HG02885 (cell line): ENCODE measurements around the gene SERPINH1.
"Not testable (repeated sequence)": the region's sequence is repeated elsewhere in the genome, so short reads cannot be mapped to it uniquely, and the experiment has no call there.

Experiments used
- ATAC-seq: cut with Tn5 transposase; IDR thresholded peaks from one replicate; pipeline ENCODE4 v1.9.1; 2021; ENCODE audit warnings: mild to moderate bottlenecking; ENCODE audit not compliant: unreplicated experiment, poor library complexity

The SERPINH1 gene

DNA sequence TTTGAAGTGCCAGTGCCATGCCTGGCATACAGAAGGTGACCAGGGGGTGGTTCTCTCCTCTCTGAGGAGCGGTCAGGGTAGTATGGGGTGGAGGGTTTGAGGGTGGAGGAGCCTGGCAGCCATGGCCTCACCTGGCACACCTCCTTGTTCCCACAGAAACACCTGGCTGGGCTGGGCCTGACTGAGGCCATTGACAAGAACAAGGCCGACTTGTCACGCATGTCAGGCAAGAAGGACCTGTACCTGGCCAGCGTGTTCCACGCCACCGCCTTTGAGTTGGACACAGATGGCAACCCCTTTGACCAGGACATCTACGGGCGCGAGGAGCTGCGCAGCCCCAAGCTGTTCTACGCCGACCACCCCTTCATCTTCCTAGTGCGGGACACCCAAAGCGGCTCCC lies 9.6 kb downstream of the SERPINH1 start:
- ATAC-seq = no peak

DNA sequence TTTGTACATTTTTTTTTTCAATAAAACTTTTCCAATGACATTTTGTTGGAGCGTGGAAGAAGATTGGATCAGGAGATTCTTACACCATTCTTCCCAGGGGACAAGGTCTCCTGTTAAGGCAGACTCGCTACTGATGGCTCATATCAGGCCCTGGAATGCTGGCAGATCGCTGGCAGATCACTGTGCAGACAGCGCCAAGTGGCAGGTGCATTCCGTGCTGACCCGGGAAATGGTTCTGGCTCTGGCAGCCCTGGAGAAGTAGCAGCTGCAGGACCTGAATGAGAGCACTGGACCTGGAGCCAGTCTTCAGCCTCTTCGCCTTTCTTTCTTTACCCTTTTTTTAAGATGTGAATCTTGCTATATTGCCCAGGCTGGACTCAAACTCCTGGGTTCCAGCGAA lies 10.7 kb downstream of the SERPINH1 start:
- ATAC-seq = no peak

DNA sequence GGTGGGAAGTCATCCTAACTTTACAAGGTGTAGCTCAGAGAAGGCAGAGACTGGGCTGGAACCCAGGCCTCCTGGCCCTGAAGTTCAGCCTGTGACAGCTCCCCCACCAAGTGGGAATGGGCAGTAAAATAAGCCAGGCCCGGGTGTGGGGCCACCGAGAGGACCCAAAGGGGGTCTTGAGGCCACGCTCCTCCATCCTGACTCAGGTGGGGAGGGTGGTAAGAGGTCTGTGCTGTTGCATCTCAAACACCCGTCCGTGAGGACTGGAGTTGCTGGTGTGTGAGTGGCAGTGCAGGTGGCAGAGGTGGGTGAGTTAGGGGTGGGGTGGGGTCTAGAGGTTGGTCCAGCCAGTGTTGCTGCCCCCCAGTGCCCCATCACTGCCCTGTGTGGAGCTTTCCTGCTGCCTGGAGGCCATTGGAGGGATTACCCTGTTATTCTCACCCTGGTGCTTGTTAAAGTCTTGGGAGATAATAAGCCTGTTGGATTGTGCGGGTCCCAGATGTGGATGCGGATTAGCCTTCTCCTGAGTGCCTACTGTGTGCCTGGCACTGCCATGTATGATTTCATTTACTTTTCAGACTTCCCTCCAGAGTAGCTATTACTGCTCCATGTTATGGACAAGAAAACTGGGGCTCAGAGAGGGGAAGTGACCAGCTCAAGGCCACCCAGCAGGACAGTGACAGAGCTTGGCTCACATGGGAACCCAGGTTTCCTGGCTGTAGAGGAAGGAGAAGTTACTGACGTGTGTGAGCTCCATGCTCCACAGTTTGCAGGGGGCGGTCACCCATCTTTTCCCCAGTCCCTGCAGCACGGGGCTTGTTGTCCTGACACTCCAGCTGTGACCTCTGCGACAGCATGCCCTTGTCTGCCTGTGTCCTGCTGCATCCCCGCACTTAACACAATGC lies 12.9 kb downstream of the SERPINH1 start:
- ATAC-seq = no peak

DNA sequence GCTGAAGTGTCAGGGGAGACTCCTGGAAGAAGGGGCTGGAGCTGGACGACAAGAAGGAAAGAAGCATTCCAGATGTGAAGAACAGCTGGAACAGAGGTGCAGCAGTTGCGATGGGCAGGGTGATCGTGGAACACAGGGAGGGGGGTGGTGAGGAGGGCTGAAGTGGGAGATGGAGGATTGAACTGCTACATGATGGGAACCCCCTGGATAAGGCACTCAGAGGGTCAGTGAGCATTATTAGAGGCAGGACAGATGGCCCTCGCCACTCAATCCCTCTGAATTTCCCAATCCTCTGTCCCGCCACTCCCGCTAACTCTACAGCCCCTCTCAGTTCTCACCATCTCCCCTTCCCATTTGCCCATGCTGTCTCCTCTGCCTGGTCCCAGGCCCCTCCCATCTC lies 14.0 kb downstream of the SERPINH1 start:
- ATAC-seq = no peak

DNA sequence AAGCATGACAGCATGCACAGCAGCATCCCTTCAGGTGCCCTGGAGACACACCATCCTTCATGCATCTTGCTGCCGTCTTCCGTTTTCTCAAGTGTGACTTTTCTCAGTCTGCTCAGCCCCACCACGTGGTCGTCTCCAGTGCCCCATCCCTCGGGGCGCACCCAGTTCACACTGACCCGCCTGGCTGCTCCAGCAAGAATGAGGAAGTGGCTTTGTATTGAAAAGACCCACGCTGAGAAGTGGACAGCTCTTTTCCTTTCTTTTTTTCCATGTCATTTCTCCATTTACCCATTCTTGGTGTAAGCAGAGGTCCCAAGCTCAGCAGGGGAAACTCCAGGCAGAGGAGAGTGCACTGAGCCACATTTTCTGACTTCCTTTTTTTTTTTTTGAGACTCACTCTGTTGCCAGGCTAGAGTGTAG lies 14.5 kb downstream of the SERPINH1 start:
- peak; percentile 43 for ATAC-seq

DNA sequence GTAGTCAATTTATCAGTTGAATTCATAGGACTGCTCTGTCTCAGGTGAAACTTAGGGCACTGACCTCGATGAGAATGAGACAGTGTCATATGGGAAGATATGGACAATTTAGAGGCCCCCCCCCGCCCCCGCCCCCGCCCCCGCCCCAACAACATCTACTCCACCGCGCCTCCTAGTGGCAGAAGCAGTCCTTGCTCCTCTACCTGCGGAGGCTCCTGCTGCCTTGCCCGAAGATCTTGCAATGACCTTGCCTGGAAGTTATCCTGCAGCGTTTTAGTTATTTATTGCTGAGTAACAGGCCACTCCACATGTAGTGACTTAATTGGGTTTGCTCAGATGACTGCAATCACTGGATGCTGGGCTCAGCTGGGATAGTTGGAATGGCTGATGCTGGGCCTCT lies 15.2 kb downstream of the SERPINH1 start:
- no peak for ATAC-seq

DNA sequence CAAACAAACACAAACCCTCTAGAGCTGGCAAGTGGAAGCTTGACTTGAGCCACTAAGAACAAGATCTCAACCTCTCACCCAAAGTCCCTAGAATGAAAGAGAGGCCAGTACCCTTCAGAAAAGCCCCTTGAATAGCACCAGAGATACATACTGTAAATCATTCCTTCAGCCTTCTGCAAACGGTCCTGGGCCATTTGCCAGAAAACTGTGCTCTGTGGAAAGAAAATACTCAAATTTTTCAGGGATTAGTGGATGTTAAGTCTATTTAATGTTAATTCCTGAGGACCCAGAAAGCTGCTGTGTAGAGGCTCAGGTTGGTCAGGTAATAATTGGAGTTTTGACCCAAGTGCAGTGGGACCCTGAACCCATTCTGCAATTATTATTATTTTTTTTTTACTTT lies 16.9 kb downstream of the SERPINH1 start:
- no peak for ATAC-seq

DNA sequence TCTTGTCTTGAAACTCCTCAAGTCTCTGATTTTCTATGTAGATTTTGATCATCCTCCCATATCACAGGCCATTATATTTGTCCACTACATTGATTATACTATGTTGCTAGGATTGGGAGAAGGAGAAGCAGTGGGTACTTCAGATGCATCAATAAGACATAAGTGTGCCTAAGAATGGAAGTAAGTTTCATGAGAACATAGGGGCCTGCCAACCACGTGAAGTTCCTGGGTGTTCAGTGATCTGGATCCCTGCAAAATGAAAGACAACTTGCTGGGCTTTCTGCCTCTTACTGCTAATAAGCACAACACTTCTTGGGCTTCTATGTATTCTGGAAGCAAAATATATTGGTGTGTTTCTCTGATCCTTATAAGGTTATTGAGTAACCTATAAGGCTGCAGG lies 17.8 kb downstream of the SERPINH1 start:
- ATAC-seq = no peak

DNA sequence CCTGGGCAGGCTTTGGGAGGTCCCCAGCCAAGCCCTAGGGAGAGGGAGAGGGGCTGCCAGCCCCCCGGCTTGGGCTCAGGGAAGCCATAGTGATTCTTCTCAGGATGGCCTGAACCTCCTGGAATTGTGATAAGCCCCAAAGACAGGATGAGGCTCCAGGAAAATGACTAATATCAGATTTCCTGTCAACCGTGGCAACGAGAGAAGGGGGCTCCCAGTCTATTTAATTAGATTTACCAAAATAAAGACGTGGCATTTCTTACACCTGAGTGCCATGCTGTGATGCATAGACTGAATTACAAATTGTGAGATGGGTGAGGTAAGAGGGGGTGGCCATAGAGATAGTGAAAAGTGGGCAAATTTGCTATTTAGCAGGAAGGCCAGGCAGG lies 20.4 kb downstream of the SERPINH1 start:
- no peak for ATAC-seq

DNA sequence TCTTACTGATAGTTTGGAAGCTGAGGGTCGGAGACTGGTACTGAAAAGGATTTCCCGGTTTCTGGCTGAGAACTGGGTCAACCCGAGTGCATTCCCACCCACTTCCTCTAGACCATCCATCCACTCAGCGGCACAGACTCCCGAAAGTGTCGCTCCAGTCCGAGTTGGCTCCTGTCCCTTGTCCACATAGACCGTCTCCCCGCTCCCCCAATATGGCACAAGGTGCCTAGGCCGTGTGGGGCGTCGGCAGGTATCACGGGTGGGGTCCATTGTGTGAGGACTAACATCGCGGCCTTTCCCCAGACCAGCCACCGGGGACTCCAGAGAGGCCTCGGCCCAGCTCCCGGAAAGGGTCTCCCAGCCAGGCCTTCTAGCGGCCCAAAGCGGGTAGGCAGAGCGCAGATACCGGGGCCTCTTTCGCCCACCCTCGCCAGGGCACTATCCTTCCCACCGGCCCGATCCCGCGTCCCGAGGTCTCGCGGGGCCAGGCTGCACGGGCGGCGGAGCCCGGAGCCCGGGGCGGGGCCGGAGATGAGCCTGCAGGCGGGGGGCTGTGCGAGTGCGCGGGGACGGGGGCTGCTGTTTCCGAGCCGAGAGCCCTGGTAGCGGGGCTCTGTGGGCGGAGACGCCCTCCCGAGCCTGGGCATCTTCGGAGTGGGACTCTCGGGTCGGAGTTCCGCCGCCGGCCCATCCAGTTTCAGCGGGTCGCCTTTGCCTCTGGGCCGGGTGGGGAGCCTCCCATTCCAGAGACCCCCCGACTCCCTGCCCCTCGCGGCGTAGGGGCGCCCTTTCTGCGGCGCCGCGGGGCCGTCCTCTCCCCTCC lies 21.1 kb downstream of the SERPINH1 start:
- peak; percentile 90 for ATAC-seq

DNA sequence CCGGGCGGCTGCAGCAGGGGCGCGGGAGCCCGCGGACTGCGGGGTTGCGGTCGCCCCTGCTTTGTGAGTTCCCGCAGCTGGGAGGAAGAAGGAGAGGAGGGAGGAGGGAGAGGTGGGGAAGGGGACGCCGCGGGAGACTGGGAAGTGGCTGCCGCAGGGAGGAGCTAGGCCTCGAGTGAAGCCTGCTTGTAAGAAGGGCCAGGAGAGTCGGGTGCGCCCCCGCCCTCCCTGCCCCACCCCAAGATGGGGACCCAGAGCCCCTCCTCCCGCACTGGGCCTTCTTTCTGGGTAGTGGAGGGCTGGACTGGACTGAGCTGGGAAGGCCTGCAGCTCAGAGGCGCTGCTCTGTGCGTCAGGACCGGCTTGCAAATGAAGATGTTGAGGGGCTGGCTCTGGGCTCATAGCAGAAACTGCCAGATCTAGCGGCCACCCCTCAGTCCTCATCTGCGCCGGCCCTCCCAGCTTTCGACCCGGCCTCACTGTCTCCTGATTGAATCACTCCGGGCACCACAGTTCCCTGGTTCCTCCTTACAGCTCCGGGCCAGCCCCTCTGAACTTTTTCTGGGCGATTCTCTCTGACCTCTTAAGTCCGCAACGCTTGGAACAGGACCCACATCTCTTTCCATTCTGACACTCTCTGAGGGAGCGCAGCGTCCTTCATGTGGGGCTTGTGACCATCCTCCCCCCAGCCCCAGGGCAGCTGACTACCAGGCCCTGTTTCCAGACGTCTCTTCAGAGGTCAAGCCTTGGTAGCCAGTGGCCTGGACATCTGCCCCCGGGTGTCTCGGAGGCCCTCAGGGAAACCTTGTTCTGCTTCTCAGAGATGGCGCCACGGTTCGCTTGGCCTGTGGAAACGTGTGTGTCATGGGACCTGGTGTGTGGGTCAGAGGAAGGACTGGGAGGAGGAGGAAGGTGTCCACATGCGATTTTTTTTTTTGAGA lies 21.9 kb downstream of the SERPINH1 start:
- peak; percentile 20 for ATAC-seq

DNA sequence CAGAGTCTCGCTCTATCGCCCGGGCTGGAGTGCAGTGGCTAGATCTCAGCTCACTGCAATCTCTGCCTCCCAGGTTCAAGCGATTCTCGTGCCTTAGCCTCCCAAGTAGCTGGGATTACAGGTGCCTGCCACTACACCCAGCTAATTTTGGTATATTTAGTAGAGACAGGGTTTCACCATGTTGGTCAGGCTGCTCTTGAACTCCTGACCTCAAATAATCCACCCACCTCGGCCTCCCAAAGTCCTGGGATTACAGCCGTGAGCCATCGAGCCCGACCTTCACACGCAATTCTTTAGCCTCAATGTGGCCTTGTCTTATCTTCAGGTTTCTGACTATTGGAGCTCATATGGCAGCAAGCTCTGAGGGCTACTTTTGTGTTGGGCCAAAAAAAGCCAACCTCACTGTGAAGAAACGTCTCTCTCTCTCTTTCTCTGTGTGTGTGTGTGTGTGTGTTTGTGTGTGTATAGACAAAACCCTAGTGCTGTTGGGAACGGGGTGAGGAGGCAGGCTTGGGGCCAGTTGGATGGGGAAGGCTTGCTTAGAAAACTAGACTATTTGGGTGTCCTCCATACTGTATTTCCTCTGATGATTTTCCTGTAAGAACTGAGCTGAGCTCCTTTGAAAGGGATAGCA lies 22.7 kb downstream of the SERPINH1 start:
- ATAC-seq = not testable (repeated sequence)

DNA sequence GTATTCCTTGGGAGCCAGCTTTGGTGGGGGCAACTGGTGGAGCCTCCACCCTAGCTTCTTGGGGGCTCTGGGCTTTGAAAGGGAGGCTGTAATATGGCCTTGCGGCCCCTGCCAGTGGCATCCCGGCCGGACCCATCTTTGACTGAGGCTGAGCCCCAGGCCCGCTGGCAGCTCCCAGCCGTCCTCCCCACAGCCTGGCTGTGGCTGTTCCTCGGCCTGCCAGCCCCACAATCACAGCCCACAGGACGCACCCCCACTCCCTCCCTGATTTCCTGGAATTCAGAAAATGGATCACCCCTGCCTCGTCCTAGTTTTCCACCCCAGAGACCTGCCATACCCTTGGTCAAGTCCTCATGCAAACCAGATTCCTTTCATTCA lies 23.2 kb downstream of the SERPINH1 start:
- no peak for ATAC-seq

DNA sequence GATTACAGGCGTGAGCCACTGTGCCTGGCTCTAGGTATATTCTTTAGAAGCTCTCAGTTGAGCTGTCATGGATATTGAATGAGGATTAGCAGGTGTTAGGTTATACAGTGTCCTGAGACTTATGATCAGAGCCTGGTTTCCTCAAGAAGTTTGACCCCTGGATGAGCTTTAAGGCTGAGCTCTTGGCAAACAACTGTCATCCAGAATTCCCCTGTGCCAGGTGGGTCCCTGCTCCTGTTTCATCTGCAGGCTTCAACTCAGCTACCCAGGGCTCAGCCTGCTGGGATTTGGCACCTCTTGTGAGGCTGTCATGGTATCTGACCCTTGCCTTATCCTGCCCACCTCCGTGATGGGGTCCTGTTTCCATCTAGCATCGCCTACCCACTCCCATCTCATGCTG lies 24.3 kb downstream of the SERPINH1 start:
- no peak for ATAC-seq

DNA sequence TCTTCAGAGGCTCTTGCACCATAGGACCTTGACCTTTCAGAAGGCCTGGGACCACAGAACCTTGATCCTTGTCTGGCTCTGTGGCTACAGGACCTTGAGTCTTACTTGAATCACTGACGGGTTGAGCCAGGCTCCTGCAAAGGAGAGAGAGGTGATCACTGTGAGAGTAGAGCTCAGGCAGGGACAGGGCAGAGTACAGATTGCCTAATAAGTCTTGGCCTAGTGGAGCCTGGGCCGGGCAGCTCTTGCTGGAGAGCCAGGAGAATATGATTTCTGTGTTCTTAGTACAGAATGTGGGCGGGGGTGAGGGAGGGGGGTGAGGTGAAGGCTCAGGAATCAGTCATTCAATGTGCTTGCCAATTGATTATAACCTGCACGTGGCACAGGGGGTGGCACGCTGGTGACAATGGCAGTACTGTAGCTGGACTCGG lies 26.0 kb downstream of the SERPINH1 start:
- no peak for ATAC-seq

DNA sequence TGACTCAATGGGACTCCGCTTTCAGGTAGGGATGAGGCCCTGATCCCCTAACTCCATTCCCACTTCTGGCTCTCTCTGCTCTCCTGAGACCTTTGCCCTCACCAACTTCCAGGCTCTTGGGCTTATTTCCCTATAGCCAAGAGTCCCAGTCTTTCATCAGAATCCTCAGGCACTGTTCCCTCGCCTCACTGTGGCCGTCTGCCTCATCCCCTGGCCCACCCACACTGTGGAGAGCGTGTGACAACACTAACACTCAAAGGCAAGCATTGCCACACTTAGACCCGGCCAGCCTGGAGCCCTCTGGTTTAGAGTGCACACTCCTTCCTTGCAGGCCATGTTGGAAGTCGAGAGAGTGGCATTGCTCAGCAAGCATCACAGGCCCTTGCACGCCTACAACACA lies 27.0 kb downstream of the SERPINH1 start:
- ATAC-seq = no peak

DNA sequence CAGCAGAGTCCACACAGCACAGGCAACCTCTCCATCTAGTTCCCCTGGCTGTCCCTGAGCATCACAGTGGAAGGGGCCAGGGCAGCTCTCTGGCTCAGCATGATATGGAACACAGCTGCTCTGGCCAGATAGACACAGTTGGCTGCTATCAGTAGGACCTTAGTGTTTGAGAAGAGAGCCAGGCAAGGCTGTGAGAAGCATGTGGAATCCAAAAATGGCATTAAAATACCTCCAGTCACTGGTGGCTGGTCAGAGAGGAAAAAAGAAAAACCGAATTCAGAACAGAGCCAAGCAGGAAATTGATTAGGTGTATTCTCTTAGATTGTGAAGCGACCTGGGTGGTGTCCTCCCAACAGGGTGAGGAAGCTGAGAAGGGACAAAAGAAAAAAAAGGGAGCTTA lies 27.9 kb downstream of the SERPINH1 start:
- ATAC-seq = no peak

DNA sequence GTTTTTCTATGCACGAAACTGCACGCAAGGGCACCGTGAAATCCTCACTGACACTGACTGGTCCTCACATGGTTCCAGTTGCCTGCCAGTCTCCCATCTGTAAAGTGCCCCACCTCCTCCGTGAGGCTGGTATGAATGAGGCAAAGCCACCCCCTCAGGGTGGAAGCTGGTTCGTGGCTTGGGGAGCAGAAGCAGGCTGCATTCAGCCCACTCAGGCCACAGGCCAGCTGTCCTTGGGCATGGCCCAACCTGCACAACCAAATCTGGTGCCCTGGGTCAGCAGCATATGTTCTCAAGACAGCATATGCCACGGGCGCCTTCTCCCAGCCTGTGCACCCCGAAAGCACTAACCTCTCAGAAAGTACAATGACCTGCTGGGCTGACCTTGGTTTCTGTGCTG lies 29.3 kb downstream of the SERPINH1 start:
- ATAC-seq = no peak

DNA sequence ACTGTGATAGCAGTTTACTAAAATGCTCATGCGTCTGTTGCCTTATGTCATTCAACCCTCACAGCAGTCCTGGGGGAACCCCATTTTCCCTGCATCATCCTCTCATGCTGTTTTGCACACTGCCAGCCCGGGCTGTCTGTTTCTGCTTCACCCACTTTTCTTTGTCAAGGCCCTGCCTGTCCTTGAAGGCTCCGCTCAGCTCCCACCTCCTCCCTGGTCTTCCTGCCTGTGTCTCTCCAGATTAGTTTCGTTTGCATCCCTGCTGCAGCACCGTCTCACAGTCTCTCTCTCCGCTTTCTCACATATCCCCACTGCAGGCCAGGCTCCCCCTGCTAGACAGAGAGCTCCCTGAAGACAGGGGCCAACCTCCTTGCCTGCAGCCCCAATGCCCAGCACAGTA lies 29.9 kb downstream of the SERPINH1 start:
- ATAC-seq = no peak

DNA sequence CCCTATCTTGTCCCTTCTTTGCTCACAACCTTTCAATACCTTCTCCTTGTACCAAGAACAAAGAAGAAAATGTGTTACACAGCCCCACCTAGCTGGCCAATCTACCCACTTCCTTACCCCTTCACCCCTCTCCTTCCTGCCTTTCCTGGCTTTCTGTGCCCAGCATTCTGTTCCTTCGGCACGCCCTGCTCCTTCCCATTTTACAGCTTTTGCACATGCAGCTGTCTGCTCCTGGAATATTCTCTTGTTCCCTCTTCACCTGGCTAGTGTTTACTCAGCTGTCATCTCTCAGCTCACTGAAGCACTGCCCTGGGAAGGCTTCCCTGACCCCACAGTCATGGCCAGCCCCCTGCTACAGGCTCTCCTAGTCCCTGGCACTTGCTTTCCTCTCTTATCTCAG lies 30.7 kb downstream of the SERPINH1 start:
- no peak for ATAC-seq
